Islet precursor cell (in vitro differentiated cells): Measurements from ENCODE around the gene ABCC2.

Source experiments
- DNase-seq: peaks from one replicate; pipeline ENCODE4 v3.0.0-alpha.2; 2018

The ABCC2 gene

GRCh38 chr10:99777918-99778714, 4.3 kb upstream of the ABCC2 start:
- no peak for DNase-seq

- no peak for DNase-seq
Observed at GRCh38 chr10:99779335-99779734, 3.1 kb upstream of the ABCC2 start.

GRCh38 chr10:99781734-99782429, 558 bp upstream of the ABCC2 start:
- DNase-seq: no peak

- DNase-seq: no peak
Observed at GRCh38 chr10:99784016-99784726, 1.7 kb downstream of the ABCC2 start.

GRCh38 chr10:99784727-99785441, 2.4 kb downstream of the ABCC2 start:
- DNase-seq: no peak

- no peak for DNase-seq
Observed at GRCh38 chr10:99785646-99786045, 3.2 kb downstream of the ABCC2 start.

- DNase-seq: no peak
Observed at GRCh38 chr10:99787311-99787710, 4.9 kb downstream of the ABCC2 start.

- DNase-seq: no peak
Observed at GRCh38 chr10:99787782-99788445, 5.5 kb downstream of the ABCC2 start.

- DNase-seq: no peak
Observed at GRCh38 chr10:99788598-99789256, 6.3 kb downstream of the ABCC2 start.

- DNase-seq: no peak
Observed at GRCh38 chr10:99791831-99792230, 9.4 kb downstream of the ABCC2 start.

- no peak for DNase-seq
Observed at GRCh38 chr10:99793819-99794218, 11.4 kb downstream of the ABCC2 start.

- no peak for DNase-seq
Observed at GRCh38 chr10:99796928-99797327, 14.5 kb downstream of the ABCC2 start.

- no peak for DNase-seq
Observed at GRCh38 chr10:99798031-99798430, 15.6 kb downstream of the ABCC2 start.

- DNase-seq: no peak
Observed at GRCh38 chr10:99798920-99799319, 16.5 kb downstream of the ABCC2 start.

GRCh38 chr10:99799613-99800012, 17.2 kb downstream of the ABCC2 start:
- no peak for DNase-seq

GRCh38 chr10:99804471-99804870, 22.0 kb downstream of the ABCC2 start:
- no peak for DNase-seq

GRCh38 chr10:99805190-99805589, 22.8 kb downstream of the ABCC2 start:
- no peak for DNase-seq

- no peak for DNase-seq
Observed at GRCh38 chr10:99806091-99806490, 23.7 kb downstream of the ABCC2 start.

- DNase-seq: no peak
Observed at GRCh38 chr10:99807786-99808185, 25.3 kb downstream of the ABCC2 start.

- no peak for DNase-seq
Observed at GRCh38 chr10:99808270-99808669, 25.8 kb downstream of the ABCC2 start.

- DNase-seq: no peak
Observed at GRCh38 chr10:99809481-99809880, 27.0 kb downstream of the ABCC2 start.
